MM.1S (cell line): ENCODE data around the gene MGAT1.

Source experiments
- CTCF ChIP-seq: fragments of 300-600 bp; sonication (generic); IDR thresholded peaks from 2 replicates; pipeline ENCODE4 v1.5.1; 2016; ENCODE audit warnings: antibody characterized with exemption, low read length, mixed read lengths
- EZH2 ChIP-seq: fragments of 300-600 bp; sonication (generic); optimal IDR thresholded peaks from 2 replicates; pipeline ENCODE3; 2017; ENCODE audit warnings: low read depth, mild to moderate bottlenecking, antibody characterized with exemption, low read length, mixed read lengths
- EZH2phosphoT487 ChIP-seq: fragments of 300-600 bp; sonication (generic); IDR thresholded peaks from 2 replicates; pipeline ENCODE4 v1.6.1; 2018; ENCODE audit warnings: antibody characterized with exemption, low read length

- TF ChIP-seq CTCF (no peak), EZH2phosphoT487 (no peak), EZH2 (no peak)
Measured at GRCh38 chr5:180815293-180815917, 12.8 kb upstream of the MGAT1 start.
